IMR-90 (cell line): ENCODE data around the gene DBNDD2. TPM values are rescaled to one million over a fixed set of nuclear protein-coding genes. Genes with fewer than 3 reads are reported as not detected.

Experiments used
- ATAC-seq: fragments of 200-7000 bp; cut with Tn5 transposase; 2 replicates; pipeline ENCODE4 v1.9.1; 2020; ENCODE audit warnings: low read depth, mild to moderate bottlenecking, moderate library complexity
- BruUV-seq: library from RNA; stranded (reverse); fragments of 400-500 nt; replicated peaks from 2 replicates; lab custom pipeline; 2021; lab: Mats Ljungman, UMichigan
- CTCF ChIA-PET: fragments of 300-600 bp; formaldehyde crosslinking; extraction: SDS; loops from one replicate; lab custom pipeline; 2021; ENCODE audit warnings: antibody characterized with exemption; lab: Yijun Ruan, JAX
- POLR2A ChIA-PET: fragments of 300-600 bp; sonication (Branson Sonifier 250); formaldehyde crosslinking; loops from one replicate; lab custom pipeline; 2022; ENCODE audit warnings: antibody characterized with exemption; ENCODE audit not compliant: unreplicated experiment; lab: Charles Lee
- DNase-seq: peaks from one replicate; pipeline ENCODE4 v3.0.0; 2013
- H2AFZ ChIP-seq: replicated peaks from 2 replicates; pipeline ENCODE3; 2013; ENCODE audit warnings: low read length, mild to moderate bottlenecking; ENCODE audit not compliant: poor library complexity
- H2AK5ac ChIP-seq: 2 replicates; pipeline ENCODE4 v1.6.1; 2013; ENCODE audit warnings: low read depth, low read length, inconsistent platforms
- H2AK9ac ChIP-seq: replicated peaks from 2 replicates; pipeline ENCODE3; 2013; ENCODE audit warnings: mild to moderate bottlenecking, low read depth, low read length, moderate library complexity; ENCODE audit not compliant: poor library complexity
- H2BK120ac ChIP-seq: 2 replicates; pipeline ENCODE4 v1.6.1; 2013; ENCODE audit warnings: low read depth, low read length, inconsistent platforms
- H2BK15ac ChIP-seq: 3 replicates; pipeline ENCODE4 v1.6.1; 2013; ENCODE audit warnings: low read depth, low read length, inconsistent platforms
- H2BK20ac ChIP-seq: 2 replicates; pipeline ENCODE4 v1.6.1; 2013; ENCODE audit warnings: low read depth, mild to moderate bottlenecking, inconsistent platforms, low read length, moderate library complexity
- H2BK5ac ChIP-seq: 2 replicates; pipeline ENCODE4 v1.6.1; 2013; ENCODE audit warnings: mild to moderate bottlenecking, low read depth, low read length, inconsistent platforms; ENCODE audit not compliant: poor library complexity, severe bottlenecking
- H3K14ac ChIP-seq: replicated peaks from 2 replicates; pipeline ENCODE4 v1.6.1; 2013; ENCODE audit warnings: low read depth, low read length, inconsistent platforms
- H3K18ac ChIP-seq: 2 replicates; pipeline ENCODE4 v1.6.1; 2013; ENCODE audit warnings: low read depth, low read length, control low read depth
- H3K23ac ChIP-seq: 2 replicates; pipeline ENCODE4 v1.6.1; 2013; ENCODE audit warnings: low read depth, low read length, inconsistent platforms
- H3K27ac ChIP-seq: 2 replicates; pipeline ENCODE4 v1.5.1; 2013; ENCODE audit warnings: mild to moderate bottlenecking, control low read depth, low read length; ENCODE audit not compliant: insufficient read depth
- H3K27me3 ChIP-seq: 2 replicates; pipeline ENCODE4 v1.6.1; 2013; ENCODE audit warnings: low read length; ENCODE audit not compliant: control insufficient read depth, insufficient read depth
- H3K36me3 ChIP-seq: 2 replicates; pipeline ENCODE4 v1.6.1; 2013; ENCODE audit warnings: low read length, mixed read lengths; ENCODE audit not compliant: control insufficient read depth, insufficient read depth
- H3K4ac ChIP-seq: 2 replicates; pipeline ENCODE4 v1.6.1; 2013; ENCODE audit warnings: low read depth, low read length, inconsistent platforms
- H3K4me1 ChIP-seq: 2 replicates; pipeline ENCODE4 v1.6.1; 2013; ENCODE audit warnings: low read length, mixed read lengths; ENCODE audit not compliant: control insufficient read depth, insufficient read depth
- H3K4me2 ChIP-seq: 2 replicates; pipeline ENCODE4 v1.6.1; 2013; ENCODE audit warnings: low read depth, mild to moderate bottlenecking, control low read depth, low read length, moderate library complexity
- H3K4me3 ChIP-seq: 2 replicates; pipeline ENCODE4 v1.5.1; 2013; ENCODE audit warnings: low read depth, mild to moderate bottlenecking, control low read depth, low read length, moderate library complexity; ENCODE audit not compliant: insufficient read depth
- H3K56ac ChIP-seq: 2 replicates; pipeline ENCODE4 v1.6.1; 2013; ENCODE audit warnings: low read length, inconsistent platforms; ENCODE audit not compliant: insufficient read depth; ENCODE audit errors: extremely low read depth
- H3K79me1 ChIP-seq, 2 experiments: 2 replicates each; pipeline ENCODE4 v1.6.1; 2013; ENCODE audit warnings: low read length in 2 of 2, inconsistent platforms in 1 of 2, low read depth in 1 of 2
- H3K9ac ChIP-seq: 2 replicates; pipeline ENCODE4 v1.6.1; 2013; ENCODE audit warnings: low read depth, low read length, control low read depth
- H3K9me1 ChIP-seq: 2 replicates; pipeline ENCODE4 v1.6.1; 2013; ENCODE audit warnings: low read length, inconsistent platforms; ENCODE audit not compliant: insufficient read depth
- H3K9me3 ChIP-seq: 2 replicates; pipeline ENCODE4 v1.6.1; 2013; ENCODE audit warnings: low read length; ENCODE audit not compliant: control insufficient read depth, insufficient read depth
- H4K20me1 ChIP-seq: 2 replicates; pipeline ENCODE4 v1.6.1; 2013; ENCODE audit warnings: low read length, inconsistent platforms; ENCODE audit not compliant: insufficient read depth
- H4K5ac ChIP-seq: 2 replicates; pipeline ENCODE4 v1.6.1; 2013; ENCODE audit warnings: mild to moderate bottlenecking, low read depth, low read length, control low read depth
- H4K8ac ChIP-seq, 2 experiments: 2 replicates each; pipeline ENCODE4 v1.6.1; 2013; ENCODE audit warnings: low read depth in 2 of 2, low read length in 2 of 2, control low read depth in 1 of 2, inconsistent platforms in 1 of 2
- H4K91ac ChIP-seq: 2 replicates; pipeline ENCODE4 v1.6.1; 2013; ENCODE audit warnings: low read depth, low read length, inconsistent platforms; ENCODE audit not compliant: insufficient read depth
- BHLHE40 ChIP-seq: fragments of 150-350 bp; IDR thresholded peaks from 2 replicates; pipeline ENCODE4 v1.6.1; 2016; ENCODE audit warnings: mild to moderate bottlenecking, low read depth, low read length
- CEBPB ChIP-seq: IDR thresholded peaks from 2 replicates; pipeline ENCODE4 v1.6.1; 2012; ENCODE audit warnings: low read depth, low read length, improper control_type of control experiment
- CHD1 ChIP-seq: IDR thresholded peaks from 2 replicates; pipeline ENCODE4 v1.6.1; 2012; ENCODE audit warnings: low read depth, low read length, improper control_type of control experiment
- ELK1 ChIP-seq: fragments of 150-350 bp; IDR thresholded peaks from 2 replicates; pipeline ENCODE4 v1.6.1; 2016; ENCODE audit warnings: low read depth, mild to moderate bottlenecking, low read length, moderate library complexity, borderline replicate concordance
- FOS ChIP-seq: fragments of 150-350 bp; IDR thresholded peaks from 2 replicates; pipeline ENCODE4 v1.6.1; 2016; ENCODE audit warnings: low read depth, low read length
- MAFK ChIP-seq: IDR thresholded peaks from 2 replicates; pipeline ENCODE4 v1.6.1; 2012; ENCODE audit warnings: low read depth, low read length, improper control_type of control experiment
- MXI1 ChIP-seq: IDR thresholded peaks from 2 replicates; pipeline ENCODE4 v1.6.1; 2012; ENCODE audit warnings: low read depth, mild to moderate bottlenecking, low read length, moderate library complexity, borderline replicate concordance
- NFE2L2 ChIP-seq: fragments of 150-350 bp; IDR thresholded peaks from 2 replicates; pipeline ENCODE4 v1.6.1; 2016; ENCODE audit warnings: low read depth, mild to moderate bottlenecking, low read length
- POLR2A ChIP-seq: IDR thresholded peaks from 2 replicates; pipeline ENCODE4 v1.6.1; 2012; ENCODE audit warnings: mild to moderate bottlenecking, low read depth, low read length
- RAD21 ChIP-seq: IDR thresholded peaks from 2 replicates; pipeline ENCODE4 v1.6.1; 2012; ENCODE audit warnings: low read length, improper control_type of control experiment
- RCOR1 ChIP-seq: IDR thresholded peaks from 2 replicates; pipeline ENCODE4 v1.6.1; 2012; ENCODE audit warnings: mild to moderate bottlenecking, low read length, improper control_type of control experiment; ENCODE audit not compliant: insufficient replicate concordance
- RFX5 ChIP-seq: IDR thresholded peaks from 2 replicates; pipeline ENCODE4 v1.8.0; 2012; ENCODE audit warnings: low read depth, mild to moderate bottlenecking, low read length, moderate library complexity
- USF2 ChIP-seq: fragments of 150-350 bp; IDR thresholded peaks from 2 replicates; pipeline ENCODE4 v1.6.1; 2017; ENCODE audit warnings: mild to moderate bottlenecking, antibody characterized with exemption, low read length, low read depth
- WGBS, 2 experiments: methylation state at CpG; one replicate each; pipeline versions ENCODE4 v1.1.5 to v1.1.7; 2013; ENCODE audit warnings: missing lambda C conversion rate in 2 of 2; ENCODE audit not compliant: insufficient read length in 1 of 2; ENCODE audit errors: extremely low coverage in 2 of 2; 5-methylcytosine and 5-hydroxymethylcytosine counted together
- dilution Hi-C: fragments of 300-500 bp; cut with HindIII; formaldehyde crosslinking; loops from one replicate; pipeline ENCODE4 v1.14.3; 2018; ENCODE audit warnings: low sequenced_read_pairs; ENCODE audit not compliant: unreplicated experiment
- in situ Hi-C: fragments of 300-500 bp; cut with MboI; formaldehyde crosslinking; loops from 3 replicates; pipeline ENCODE4 v1.14.3; 2019; ENCODE audit warnings: low sequenced_read_pairs, inconsistent platforms, mixed read lengths
- intact Hi-C: fragments of 100-400 bp; cut with micrococcal nuclease; formaldehyde crosslinking; loops from 2 replicates; pipeline ENCODE4 v1.10.0; 2022
- polyA plus RNA-seq, 3 experiments: library from polyadenylated mRNA; depleted of rRNA; stranded (reverse); fragments of >200 nt; gene quantifications; 2 replicates each; pipeline ENCODE4 v1.2.3, GENCODE V29; 2012; ENCODE audit warnings: low replicate concordance in 1 of 3
- total RNA-seq: library from RNA; depleted of rRNA; stranded (reverse); fragments of >200 nt; gene quantifications from 2 replicates; pipeline ENCODE4 v1.2.3, GENCODE V29; 2012

DBNDD2 gene
- total and polyA plus RNA-seq, 2 of the 4 experiments (the other 2 are of a cell fraction): 1.3 to 9.3 TPM

GRCh38 chr20:45387274-45387673 lies 20.8 kb upstream of the DBNDD2 start:
- Histone ChIP-seq H3K4ac (no peak overlapping the region), H3K27ac (no peak overlapping the region), H3K27me3 (no peaks in the 10 kb centered on the region), H4K20me1 (no peaks in the 10 kb centered on the region), H3K9me1 (no peaks in the 10 kb centered on the region), H4K8ac (no peak overlapping the region), H3K4me1 (no peaks in the 10 kb centered on the region), H3K4me3 (no peak overlapping the region), H3K36me3 (no peaks in the 10 kb centered on the region), H3K14ac (no peak overlapping the region), H3K9me3 (no peaks in the 10 kb centered on the region), H4K5ac (no peak overlapping the region), H4K91ac (no peak overlapping the region), H2BK120ac (no peak overlapping the region), H2AK5ac (no peak overlapping the region), H2BK15ac (no peak overlapping the region), H2BK5ac (no peak overlapping the region), H3K56ac (no peak overlapping the region), H2AK9ac (no peak overlapping the region), H3K23ac (no peak overlapping the region), H3K79me1 (no peaks in the 10 kb centered on the region), H3K9ac (no peak overlapping the region), H3K4me2 (no peak overlapping the region), H2AFZ (no peak overlapping the region), H3K18ac (no peak overlapping the region), H2BK20ac (no peak overlapping the region)
- WGBS, 2 experiments: no CpG with 5 or more reads among the region's 1 CpG
- ATAC-seq (no peak), DNase-seq (no peak)
- TF ChIP-seq CEBPB (no peak), RAD21 (no peak), RCOR1 (no peak), CHD1 (no peak), BHLHE40 (no peak), FOS (no peak), MXI1 (no peak), POLR2A (no peak), MAFK (no peak), RFX5 (no peak), USF2 (no peak), ELK1 (no peak), NFE2L2 (no peak)
- CTCF ChIA-PET: interaction anchor here (1.3 kb wide), 1 partner anchor 13 kb away, joined by 3 read pairs; no protein-coding TSS in a partner anchor
- BruUV-seq: no TSS peak
- POLR2A ChIA-PET: no interaction called here
- intact Hi-C loops (no loop called here), dilution Hi-C loops (no loop called here), in situ Hi-C loops (no loop called here)
